Measurements from ENCODE around the gene GRAP2. TPM values are rescaled to one million over a fixed set of nuclear protein-coding genes. Genes with fewer than 3 reads are reported as not detected.
"Not testable (repeated sequence)": the region's sequence is repeated elsewhere in the genome, so short reads cannot be mapped to it uniquely, and the experiment has no call there.

GRAP2 gene
- total RNA-seq, 1 donor from 2014 or later = 3.5 TPM

GRCh38 chr22:39898997-39899396 lies 1.9 kb upstream of the GRAP2 start:
- DNase-seq = no peak

DNA sequence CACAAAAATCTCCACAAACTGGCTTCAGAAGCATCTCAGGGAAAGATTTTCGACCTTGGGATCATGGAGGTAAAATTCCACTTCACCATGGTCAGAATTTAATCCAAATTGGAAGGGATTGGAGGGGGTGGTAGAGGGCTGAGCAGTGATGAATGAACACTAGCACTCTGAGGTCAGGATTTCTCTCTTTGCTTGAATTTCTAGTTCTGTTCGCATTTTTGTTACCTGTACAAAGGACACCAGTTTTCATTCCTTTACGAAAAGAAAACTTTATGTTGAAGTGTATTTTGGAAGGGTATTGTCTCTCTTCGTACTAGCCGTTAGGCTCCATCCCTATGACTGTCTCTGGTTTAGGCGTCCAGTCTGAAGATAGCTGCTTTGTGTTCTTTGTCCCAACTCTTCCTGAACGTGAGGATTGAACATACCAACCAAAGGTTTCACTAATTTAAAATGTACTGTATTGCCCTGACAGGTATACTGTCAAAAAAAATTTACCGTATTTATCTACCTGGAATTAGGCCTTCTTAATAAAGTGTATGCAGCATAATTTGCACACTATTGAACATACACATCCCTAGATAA lies 772 bp downstream of the GRAP2 start:
- no peak for DNase-seq

DNA sequence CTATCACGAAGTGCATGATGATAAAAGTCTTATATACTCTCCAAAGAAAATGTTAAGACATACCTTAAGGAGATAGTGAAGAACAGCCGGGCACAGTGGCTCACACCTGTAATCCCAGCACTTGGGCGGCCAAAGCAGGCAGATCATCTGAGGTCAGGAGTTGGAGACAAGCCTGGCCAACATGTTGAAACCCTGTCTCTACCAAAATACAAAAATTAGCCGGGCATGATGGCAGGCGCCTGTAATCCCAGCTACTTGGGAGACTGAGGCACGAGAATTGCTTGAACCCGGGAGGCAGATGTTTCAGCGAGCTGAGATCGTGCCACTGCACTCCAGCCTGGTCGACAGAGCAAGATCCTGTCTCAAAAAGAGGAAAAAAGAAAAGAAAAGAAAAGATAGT lies 3.1 kb downstream of the GRAP2 start:
- DNase-seq = not testable (repeated sequence)

DNA sequence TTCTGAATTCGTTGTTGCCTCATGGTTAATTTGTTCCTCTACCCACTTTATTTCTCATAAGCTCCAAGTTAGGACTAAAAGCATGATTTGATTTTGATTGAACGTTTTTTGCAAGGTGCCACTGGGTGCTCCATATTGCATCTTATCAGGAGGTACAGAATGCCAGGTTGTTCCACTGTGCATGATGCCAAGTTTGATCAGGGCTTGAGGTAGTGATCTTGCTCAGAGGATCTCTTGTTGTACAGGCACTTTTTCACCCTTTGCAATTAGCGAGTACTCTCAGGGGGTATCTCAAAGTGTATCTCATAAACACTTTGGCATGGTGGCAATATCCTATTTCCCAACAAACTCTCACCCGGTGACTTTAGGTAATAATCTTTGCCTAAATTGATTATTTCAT lies 4.0 kb downstream of the GRAP2 start:
- no peak for DNase-seq

DNA sequence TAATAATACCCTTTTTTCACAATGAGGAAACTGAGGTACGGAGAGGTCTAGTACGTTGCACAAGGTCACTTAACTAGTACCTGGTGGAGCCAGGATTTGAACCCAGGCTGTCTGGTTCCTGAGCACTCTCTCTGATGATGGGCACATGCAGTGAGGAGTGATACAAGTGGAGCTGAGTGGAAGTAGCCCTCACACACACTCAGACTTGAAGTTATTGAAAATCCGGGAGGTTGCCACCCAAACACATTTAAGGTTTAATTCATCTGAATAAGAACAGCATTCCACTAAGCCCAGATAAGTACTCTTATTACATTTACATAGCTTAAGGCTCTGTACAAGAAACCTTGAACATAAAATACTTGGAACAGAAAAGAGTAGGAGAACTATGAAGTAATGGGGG lies 4.8 kb downstream of the GRAP2 start:
- no peak for DNase-seq

DNA sequence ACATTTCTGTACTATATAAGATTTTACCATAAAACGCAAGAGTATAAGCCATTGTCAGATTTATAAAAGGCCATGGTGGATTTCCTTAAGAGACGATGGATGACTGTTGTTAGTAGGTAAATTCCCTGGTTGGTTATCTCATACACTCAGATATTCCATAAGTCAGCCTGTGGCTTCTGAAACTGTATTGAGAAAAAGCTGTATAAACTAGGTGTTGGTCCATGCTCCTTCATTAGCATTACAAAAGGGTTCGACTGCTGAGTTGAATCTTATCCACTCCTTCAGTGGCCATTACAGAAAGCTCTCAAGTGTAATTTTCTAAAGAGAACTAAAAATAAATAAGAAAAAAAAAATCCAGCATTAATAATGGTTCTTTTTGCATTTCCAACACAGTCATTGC lies 5.3 kb downstream of the GRAP2 start:
- no peak for DNase-seq

DNA sequence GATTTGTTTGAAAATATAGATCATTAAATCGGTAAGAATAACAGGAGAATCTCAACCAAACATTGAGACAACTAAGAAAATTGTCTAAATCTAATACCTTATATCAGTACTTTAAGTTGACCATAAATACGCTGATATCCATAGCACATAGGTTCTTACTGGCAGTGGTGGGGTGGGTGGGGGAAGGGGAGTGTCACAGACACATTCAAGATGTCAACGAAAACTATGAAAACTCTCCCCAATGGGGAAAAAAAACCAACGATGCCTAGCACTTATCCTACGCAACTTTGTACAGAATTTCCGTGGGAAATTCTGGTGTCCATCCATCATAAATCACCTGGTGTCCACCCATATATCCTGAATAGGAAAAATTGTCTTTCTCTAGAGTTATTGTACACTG lies 6.2 kb downstream of the GRAP2 start:
- DNase-seq = no peak

GRCh38 chr22:39907605-39908097 lies 6.8 kb downstream of the GRAP2 start:
- no peak for DNase-seq

GRCh38 chr22:39908136-39908535 lies 7.3 kb downstream of the GRAP2 start:
- no peak for DNase-seq

DNA sequence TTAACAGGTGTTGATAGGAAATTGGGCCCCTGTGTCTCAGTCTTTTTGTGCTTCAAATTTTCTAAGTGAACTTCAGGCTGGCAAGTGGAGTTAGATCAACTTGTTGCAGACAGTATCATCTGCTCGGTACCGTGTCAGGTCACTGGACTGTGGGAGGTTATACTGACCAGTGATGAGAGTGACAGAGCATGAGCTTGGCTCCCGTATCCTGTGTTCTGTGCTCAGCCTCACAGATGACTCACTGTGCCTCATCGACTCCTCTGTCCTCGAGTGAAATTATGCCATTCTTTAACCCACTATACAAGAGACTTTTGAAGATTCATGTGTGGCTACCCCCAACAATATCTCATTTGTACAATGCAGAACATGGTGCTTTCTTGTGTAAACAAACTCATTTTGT lies 7.9 kb downstream of the GRAP2 start:
- no peak for DNase-seq

GRCh38 chr22:39910876-39911613 lies 10.2 kb downstream of the GRAP2 start:
- DNase-seq = no peak

DNA sequence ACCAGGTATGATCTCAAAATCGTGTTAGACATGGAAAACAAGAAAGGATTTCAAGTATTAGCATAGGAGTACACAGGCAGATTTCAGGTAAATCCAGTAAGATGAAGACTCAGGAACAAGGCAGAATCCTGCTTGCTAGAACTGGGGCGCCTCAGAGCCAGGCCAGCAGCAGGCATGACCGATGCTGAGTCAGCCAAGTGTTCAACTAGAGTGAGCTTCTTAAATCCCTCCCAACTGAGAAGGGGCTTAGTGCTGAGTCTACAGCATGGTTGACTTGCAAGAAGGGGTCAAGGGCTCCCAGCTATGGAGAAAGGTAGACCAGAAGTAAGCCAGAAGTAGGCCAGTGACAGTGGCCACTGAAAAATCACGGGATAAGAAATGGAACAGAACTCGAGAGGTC lies 12.4 kb downstream of the GRAP2 start:
- DNase-seq = no peak

DNA sequence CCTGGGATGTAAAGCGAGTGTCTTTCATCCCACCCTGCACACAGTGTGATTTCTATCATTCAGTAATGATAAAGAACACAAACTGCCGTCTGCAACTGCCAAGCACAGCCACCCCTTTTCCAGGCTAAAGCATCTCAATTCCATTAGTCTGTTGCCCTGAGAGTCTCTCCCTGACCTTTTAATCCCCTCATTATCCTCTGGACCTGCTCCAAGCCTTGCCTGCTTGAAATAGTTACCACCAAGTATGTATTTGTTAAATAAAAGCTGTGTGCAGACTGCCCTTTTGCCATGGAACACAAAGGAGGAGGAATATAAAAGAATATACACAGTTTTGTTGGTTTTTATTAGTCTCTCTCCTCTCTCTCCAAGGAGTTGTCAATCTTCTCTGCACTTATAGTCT lies 13.0 kb downstream of the GRAP2 start:
- DNase-seq = no peak

GRCh38 chr22:39914584-39914983 lies 13.7 kb downstream of the GRAP2 start:
- no peak for DNase-seq

DNA sequence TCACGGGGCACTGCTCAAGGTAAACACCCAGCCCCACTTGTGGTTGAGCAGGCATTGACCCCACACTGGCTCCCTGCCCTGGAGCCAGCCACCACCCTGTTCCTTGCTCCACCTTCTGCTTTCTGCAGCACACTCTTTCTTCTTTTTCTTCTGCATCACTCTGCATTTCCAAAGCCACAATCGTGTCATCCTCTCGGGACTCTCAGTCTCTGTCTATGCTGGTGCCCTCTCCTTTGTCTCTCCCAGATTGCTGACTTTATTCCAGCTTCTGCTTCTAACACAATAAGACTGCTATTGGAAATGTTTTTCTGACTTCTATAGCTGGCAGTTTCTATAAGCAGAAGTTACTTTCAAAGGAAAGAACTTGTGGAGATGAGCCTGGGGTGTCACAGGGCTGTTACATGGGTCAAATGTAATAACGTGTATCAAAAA lies 14.4 kb downstream of the GRAP2 start:
- DNase-seq = no peak

GRCh38 chr22:39916496-39916895 lies 15.6 kb downstream of the GRAP2 start:
- DNase-seq = no peak

GRCh38 chr22:39917197-39917643 lies 16.3 kb downstream of the GRAP2 start:
- no peak for DNase-seq

- no peak for DNase-seq
Observed at GRCh38 chr22:39917776-39918495, 17.1 kb downstream of the GRAP2 start.

DNA sequence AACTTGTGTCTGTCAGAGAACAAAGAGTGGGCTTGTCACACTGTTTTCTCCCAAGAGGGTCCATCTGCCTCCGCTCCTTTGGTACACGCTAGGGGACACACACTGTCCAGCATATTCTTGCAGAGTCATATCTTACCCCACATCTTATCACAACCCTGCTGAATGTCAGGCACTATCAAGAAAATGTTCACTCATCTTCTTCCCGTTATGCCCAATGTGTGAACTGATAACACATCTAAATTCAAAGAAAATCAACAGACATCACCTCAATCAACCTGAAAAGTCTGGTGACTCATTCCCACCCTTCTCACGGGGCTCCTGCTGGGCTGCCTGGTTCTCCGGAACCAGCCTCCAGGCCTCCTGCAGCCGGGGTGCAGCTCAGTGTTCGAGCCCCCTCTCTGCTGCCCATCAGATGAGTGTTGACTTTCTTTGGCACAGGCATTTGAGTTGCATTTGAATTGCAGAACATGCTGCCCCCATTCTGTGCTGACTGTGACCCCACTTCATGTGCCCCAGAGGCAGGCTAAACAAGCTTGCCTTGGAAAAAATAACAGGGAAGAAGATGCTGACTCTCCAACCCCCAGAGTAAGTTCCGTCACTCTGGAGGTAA lies 19.4 kb downstream of the GRAP2 start:
- no peak for DNase-seq

- no peak for DNase-seq
Observed at GRCh38 chr22:39923696-39924095, 22.8 kb downstream of the GRAP2 start.

GRCh38 chr22:39924286-39924685 lies 23.4 kb downstream of the GRAP2 start:
- DNase-seq = no peak

GRCh38 chr22:39925273-39925672 lies 24.4 kb downstream of the GRAP2 start:
- DNase-seq = no peak
